GM19328 (cell line): Measurements from ENCODE around the gene FAM24B.
"Not testable (repeated sequence)": the region's sequence is repeated elsewhere in the genome, so short reads cannot be mapped to it uniquely, and the experiment has no call there.

Source experiments
- ATAC-seq: cut with Tn5 transposase; IDR thresholded peaks from one replicate; pipeline ENCODE4 v1.9.1; 2021; ENCODE audit warnings: mild to moderate bottlenecking, moderate library complexity; ENCODE audit not compliant: unreplicated experiment

FAM24B gene

DNA sequence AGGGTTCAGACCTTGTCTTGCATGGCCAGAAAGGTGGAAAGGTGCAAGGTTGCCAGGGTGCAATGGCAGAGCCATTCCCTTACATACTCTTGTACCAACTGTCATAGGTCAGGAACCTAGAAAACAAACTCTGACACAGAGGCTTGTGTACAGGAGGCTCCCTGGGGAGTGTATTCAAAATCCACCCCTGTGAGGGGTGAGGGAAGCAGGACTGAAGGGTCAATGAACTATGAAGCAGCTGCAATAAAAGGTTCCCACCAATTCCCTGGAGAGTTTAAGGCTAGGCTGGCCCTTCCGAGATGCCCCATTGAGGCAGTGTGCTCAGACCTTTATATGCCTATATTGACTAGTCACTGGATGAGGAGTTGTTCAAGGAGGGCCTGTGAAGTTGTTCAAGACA is 19.9 kb downstream of the FAM24B start:
- no peak for ATAC-seq

DNA sequence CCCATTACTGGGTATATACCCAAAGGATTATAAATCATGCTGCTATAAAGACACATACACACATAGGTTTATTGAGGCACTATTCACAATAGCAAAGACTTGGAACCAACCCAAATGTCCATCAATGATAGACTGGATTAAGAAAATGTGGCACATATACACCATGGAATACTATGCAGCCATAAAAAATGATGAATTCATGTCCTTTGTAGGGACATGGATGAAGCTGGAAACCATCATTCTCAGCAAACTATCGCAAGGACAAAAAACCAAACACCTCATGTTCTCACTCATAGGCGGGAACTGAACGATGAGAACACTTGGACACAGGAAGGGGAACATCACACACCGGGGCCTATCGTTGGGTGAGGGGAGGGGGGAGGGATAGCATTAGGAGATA is 21.3 kb downstream of the FAM24B start:
- not testable (repeated sequence) for ATAC-seq

DNA sequence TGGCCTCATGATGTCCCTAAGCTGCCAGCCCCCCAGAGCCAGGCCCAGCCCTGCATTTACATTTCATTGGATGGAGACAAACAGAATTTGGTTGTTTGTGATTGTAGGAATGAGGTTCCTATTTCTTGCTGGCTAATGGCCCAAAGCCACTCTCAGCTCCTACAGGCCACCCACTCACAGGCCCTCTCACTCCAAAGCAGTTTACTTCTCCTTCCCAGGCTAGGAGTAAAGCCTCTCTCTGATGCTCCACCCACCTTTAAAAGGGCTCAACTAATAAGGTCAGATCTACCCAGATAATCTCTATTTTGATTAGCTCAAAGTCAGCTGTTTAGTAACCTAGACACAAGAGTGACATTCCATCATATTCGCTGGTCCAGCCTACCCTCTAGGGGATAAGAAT is 22.5 kb downstream of the FAM24B start:
- no peak for ATAC-seq

DNA sequence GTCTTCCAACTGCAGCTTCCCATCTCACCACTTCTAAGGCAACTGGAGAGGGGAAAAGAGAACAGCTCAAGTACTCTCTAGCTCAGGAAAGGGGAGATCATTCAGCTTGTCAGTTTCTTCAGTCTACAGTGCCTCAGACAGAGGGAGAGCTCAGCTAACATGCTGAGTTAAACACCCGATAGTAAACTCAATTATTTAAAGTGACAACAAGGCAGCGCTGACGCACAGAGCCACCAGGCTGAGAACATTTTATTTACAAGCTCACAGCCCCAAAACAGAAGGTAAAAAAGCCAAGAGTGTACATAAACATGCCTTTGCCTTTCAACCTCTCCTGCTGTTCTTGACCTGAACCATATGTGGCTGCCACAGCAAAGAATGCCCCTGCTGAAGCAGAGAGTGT is 23.6 kb downstream of the FAM24B start:
- ATAC-seq: no peak

DNA sequence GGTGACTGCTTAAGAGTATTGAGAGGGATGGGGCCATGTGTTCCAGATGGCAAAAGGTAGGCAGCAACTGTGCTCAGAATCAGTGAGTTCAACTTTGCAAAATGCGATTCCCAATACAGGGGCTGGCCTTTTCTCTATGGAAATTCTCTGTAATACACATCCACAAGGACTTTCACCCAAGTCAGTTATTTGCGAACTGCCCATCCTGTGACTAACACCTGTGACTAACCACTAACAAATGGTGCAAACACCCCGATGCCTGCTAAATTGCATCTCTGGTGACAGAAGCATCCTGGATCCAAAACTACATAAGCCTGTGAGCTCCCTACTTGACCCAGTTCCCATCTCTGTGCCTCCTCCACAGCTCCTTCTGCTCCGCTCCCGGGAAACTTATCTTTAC is 24.7 kb downstream of the FAM24B start:
- no peak for ATAC-seq

DNA sequence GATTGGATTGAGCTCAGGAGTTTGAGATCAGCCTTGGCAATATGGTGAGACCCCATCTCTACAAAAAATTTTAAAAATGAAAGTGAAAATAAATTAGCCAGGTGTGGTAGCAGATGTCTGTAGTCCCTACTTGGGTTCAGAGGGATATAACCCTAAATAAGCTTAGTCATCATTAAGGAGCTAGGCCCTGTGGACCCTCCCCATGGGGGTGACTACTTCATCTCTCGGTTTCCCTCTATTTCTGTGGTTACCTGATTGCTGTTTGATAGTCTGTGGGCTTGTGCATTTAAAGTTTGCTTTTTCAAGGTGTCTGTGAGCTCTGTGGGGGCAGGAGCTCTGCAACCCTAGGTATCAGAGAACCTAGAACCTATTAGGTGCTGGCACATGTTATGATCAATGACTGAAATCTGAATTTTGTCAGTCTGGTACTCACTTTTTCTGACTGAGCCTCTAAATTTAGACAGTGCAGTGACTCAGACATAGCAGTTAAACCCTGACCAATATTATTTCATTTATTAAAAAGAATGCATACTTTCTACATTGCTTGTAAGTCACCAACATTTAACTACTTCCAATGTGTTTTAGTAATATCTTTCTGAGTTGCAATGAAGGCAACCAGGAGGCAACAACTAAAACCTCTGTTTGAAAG is 25.6 kb downstream of the FAM24B start:
- ATAC-seq: no peak

DNA sequence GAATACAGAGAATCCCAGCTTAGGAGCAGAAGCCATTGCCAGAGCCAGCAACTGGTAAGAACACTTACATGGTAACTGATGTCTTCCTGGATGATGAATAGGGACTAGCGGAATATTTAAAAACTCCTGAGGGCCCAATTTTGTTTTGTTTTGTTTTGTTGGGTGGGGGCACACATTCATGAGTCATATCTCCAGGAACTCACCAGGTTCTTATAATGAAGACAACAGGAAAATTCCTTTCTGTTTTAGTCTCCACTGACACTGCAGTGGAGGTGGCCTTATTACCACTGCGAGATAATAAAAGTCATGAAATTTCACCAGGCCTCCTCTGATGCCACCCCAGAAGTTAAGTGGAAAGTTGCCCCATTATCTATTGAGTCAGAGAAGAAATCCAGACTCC is 27.1 kb downstream of the FAM24B start:
- ATAC-seq: no peak

DNA sequence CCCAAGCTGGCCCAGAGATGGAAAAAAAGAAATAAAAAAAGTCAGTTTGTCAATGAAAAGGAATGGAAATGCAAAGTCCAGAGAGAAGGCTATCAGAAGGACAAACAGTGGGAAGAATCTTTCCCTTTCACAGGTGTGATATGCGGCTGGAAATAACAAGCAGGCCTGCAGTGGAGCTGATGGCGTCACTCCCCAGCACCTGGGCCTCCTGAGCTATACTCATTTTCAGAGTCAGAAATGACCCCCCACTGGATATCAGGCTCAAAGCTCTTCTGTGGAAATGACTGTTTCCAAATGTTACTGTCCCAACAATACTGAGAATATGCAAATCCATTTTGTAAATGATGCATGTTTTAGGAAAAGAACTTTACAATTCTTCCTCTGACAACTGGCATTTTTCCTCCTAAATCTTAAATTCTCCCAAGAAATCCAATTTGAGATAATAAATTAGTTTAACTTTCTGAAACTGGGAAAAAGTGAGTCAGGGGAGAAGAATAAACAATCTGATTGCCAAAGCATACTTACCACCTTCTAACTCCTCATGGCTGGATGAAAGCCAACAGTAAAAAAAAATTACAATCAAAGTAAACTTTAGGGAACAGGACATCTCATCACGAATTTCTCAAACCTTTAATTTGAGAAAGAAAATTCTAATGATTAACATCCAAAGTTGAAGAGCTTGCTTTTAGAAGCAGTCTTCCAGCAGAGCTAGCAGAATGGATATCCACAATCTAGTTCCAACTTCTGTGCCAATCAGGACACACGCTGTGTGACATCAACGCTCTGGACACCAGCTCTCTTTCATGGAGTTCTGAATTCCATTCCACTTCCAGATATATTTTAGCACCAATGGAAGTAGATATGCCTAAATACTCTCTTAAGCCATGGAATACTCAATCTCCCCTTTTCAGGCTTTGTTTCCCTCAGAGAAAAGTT is 28.4 kb downstream of the FAM24B start:
- no peak for ATAC-seq

DNA sequence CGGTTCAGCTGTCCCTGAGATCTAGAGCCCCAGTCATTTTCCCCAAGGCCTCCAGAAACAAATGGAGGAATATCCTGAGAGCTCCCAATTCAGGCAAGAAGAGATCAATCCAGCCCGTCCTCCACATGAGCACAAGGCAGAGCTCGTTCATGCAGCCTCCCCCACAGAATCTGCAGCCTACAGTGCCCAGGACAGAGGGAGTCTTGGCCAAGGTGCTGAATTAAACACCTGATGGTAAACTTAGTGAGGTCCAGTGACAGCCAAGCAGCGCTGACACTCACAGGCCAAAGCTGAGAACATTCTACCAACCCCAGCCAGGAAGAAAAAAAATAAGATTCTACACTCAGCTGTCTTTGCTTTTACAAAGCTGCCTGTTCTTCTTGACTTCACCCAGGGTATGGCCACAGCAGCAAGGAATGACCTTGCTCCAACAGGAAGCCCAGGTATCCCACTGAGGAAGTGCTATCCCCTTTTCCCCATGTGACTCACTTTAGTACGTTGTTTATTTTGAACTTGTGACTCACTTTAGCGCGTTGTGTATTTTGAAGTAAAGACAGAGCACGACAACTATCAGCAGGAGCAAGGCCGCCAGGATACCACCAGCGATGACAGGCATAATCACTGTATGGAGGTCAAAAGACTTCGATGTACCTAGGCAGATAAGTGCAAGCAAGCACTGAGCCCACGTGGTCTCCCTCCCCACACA is 29.3 kb downstream of the FAM24B start:
- no peak for ATAC-seq

DNA sequence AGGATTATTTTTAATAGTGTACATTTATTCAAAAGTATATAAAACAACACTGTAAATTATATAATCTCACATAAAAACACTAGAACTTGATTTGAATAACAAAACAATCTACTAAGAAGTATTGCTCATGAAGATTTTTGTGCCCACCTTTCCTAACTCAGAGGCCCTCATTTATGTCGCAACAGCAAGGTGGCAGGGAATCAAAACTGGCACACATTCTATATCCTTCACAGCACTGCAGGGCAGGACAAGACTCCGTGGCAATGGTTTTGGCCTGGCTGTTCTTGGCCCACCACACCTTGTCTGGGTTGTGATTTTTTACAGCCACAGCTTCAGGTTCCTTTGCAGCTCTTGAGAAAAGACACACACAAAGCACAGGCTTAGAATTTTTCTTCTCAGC is 30.3 kb downstream of the FAM24B start:
- no peak for ATAC-seq

DNA sequence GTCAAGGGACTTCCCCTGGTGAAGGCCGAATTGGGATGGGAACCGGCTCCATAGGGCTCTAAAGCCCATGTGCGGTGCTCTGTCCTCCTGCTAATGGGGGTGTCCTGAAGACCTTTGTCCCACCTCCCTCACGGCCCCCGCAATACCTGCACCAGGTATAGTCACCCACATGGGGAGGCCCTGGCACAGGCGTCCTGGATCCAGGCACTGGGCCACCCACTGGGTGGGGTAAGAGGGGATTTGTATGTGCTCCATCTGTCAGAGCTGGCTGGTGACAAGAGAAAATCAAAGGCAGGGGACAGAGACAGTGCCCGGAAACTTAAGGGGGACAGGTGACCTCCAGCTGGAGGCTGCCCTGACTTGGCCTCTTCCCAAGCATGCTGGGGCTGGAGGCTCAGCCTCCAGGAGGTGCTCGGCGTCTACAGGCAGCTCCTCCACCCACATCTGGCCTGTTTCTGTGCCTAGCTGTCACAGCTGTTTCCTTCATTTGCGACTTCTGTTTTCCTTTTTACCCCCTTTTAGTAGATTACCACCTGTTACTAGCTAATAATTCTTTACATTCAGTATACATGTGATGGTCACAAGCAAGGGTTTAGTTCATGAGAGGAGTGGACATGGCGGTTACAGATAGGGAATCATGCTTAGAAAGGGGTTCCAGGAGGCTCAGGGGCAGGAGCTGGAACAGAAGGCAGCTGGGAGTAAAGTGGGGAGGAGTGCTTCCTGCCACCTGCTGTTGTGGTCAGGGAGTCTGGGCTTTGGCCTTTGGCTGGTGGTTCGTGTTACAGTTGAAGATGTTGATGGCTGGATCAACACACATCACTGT is 31.4 kb downstream of the FAM24B start:
- no peak for ATAC-seq

DNA sequence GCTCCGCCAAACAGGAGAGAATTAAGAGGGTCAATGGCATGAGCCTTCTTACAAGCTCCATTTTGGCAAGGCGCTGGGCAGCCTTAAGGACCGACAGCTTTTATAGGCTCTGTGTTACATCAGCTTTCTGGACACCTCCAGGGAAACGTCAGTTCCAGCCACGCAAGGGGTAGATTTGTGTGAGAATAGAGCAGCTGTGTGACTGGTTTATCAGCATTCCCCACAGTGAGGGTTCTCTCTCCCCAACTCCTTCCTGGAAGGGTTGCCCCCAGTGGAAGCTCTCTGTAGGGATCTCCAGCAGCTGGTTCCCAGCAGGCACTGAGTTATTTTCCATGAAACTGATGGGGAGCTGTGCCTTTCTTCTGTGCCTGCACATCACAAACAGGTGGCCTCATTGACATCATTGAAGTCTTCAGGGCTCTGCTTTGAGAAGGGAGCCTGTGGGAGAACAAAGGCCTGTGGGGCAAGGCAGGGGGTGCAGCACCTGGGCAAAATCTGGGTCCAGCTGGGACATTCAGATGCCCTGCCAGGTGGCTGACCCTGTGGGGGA is 33.5 kb downstream of the FAM24B start, which contains the start of gene CUZD1:
CUZD1 (minus strand) TSS at position 75 of the 550 bp plus-strand sequence; CDS start at position 61, 14 bp downstream.
- no peak for ATAC-seq

DNA sequence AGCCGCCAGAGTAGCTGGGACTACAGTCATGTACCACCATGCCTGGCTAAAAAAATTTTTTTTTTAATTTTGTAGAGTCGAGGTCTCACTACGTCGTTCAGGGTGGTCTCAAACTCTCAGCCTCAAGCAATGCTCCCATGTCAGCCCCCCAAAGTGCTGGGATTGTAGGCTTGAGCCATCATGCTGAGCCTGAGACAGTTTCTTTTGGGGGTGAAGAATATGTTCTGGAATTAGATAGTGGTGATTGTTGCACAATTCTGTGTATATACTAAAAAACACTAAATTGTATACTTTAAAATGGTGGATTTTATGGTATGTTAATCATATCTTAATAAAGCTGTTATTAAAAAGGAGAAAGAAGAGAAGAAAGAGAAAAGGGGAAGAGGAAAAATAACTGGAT is 35.2 kb downstream of the FAM24B start:
- ATAC-seq: no peak

DNA sequence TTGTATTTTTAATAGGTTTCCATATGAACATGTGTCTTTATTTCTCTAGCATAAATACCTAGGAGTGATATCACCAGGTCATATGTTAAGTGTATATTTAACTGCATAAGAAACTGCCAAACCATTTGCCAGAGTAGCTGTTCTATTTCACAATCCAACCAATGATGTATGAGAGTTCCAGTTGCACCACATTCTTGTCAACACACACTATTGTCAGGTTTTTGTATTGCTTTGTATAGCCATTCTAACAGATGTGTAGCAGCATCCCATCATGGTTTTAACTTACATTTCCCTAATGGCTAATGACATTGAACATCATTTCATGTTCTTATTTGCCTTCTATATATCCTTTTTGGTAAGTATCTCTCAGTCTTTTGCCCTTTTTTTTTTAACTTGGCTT is 37.8 kb downstream of the FAM24B start:
- no peak for ATAC-seq

DNA sequence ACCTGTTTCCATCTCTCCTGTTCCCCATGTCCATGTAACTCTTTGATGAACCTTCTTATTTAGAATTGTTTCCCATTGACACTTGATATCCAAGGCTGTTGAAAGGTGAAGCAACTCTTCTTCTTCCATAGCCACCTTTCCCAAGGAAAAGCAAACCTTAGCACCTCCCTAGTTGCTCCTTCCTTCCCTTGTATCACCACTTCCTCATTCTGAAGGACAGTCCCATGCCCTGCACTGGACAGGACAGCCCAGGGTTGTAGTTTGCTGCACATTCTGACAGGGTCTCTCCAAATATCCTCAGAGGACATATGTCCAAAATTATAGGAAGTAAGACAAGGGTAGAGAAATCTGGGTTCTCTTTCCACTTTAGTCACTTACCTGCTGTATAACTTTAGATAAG is 39.9 kb downstream of the FAM24B start:
- ATAC-seq: no peak

DNA sequence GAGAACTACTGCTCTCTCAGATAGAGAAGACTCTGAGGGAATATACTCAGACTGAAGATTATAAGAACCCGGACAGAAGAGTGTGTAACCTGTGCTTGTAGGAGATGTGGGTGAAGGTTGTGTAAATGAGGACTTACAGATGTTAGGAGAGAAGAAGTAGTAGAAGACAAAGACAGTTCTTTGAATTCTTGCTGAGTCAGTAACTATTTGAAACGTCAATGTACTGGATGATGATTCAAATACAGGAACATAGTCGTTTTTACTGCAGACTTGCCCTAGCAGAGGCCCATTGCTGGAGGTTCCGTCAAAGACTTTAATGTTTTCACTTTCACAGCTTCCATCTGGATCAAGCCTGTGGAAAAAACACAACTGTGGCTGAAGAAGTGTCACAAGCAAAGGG is 40.5 kb downstream of the FAM24B start:
- ATAC-seq: no peak

DNA sequence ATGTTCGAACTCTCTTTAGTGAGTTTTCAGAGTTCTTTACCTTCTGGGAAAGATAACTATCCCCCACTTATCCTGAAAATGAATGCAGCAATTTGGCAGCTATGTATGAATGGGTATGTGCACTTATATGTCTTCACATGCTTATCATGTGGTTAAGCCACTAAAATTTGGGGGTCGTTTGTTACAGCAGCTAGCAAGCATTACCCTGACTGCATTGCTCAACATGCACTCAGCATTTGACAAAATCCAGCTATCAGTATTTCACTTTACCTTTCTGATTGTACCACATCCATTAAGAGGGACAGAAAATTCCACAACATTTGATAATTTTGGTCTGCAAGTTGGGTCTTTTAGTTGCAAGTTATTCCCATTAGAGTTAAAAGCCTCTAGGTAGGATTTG is 43.5 kb downstream of the FAM24B start:
- no peak for ATAC-seq

DNA sequence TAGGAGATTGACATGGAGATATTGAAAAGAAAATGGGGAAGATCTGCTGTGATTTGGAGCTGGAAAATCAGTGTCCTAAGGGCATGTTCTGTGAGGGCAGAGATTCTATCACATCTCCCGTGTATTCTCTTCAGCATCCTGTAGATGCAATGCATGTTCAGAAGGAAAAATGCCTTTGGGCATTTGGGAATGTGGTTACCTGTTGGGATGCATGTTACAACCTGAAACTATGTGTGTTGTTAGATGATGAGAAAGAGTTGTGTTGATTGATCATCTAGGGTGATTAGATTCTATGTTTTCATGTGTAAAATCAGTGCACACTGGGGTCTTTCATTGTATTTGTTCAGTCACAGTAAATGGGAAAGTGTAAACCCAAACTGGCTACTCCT is 48.4 kb downstream of the FAM24B start:
- no peak for ATAC-seq

DNA sequence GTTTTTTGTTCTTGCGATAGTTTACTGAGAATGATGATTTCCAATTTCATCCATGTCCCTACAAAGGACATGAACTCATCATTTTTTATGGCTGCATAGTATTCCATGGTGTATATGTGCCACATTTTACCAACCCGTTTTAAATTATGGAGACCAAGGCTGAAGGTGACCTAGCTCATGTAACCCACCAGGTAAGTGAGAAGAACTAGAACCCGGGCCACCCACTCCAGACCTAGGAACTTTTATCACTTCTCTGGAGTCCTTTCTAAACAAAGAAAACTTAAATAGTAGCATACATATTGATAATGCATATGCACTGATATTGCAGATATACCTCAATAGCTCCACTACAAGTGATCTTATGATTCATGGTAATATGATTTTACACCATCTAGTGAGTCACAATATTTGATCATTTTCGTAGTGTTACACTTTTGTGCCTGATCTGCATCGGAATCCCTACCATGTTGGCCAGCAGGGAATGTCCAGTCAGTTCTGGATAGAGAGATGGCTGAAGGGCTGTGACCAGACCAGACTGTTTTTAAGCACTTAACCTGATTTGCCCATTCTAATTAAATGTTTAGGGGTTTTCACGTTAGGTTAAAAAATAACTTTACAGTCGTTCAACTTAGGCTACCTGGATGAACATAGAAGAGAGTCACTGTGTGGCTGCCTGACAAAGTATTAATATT is 49.0 kb downstream of the FAM24B start:
- ATAC-seq: no peak

DNA sequence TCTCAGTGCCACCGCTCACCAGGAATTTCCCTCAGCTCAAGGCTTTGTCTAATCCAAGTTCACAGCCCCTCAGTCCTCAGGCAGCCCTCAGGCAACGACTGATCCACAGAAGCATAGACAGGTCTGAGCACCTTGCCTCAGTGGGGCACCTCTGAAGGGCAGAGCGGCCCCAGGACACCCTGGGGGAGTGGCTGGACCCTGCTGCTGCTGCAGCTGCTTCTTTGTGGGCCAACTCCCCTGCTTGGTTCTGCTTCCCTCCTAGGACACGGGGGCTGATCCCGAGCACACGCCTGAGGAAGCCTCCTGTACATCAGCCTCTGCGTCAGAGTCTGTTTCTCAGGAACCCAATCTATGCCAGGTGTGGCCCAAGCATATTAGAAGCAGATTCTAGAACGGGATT is 49.9 kb downstream of the FAM24B start:
- ATAC-seq: no peak
